ENCODE results near the gene TRIAP1.

GRCh38 chr12:120468325-120468820 lies 22.2 kb upstream of the TRIAP1 start:
- TF ChIP-seq, protein P1, sequence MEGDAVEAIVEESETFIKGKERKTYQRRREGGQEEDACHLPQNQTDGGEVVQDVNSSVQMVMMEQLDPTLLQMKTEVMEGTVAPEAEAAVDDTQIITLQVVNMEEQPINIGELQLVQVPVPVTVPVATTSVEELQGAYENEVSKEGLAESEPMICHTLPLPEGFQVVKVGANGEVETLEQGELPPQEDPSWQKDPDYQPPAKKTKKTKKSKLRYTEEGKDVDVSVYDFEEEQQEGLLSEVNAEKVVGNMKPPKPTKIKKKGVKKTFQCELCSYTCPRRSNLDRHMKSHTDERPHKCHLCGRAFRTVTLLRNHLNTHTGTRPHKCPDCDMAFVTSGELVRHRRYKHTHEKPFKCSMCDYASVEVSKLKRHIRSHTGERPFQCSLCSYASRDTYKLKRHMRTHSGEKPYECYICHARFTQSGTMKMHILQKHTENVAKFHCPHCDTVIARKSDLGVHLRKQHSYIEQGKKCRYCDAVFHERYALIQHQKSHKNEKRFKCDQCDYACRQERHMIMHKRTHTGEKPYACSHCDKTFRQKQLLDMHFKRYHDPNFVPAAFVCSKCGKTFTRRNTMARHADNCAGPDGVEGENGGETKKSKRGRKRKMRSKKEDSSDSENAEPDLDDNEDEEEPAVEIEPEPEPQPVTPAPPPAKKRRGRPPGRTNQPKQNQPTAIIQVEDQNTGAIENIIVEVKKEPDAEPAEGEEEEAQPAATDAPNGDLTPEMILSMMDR (IDR thresholded peaks at IDR 0.05), result no peak
- TF ChIP-seq REST (IDR thresholded peaks at IDR 0.05; ENCODE audit: insufficient read depth in 1 of 2, low read depth in 2 of 2, low read length in 1 of 2), result no peak
- TF ChIP-seq POLR2AphosphoS5 (IDR thresholded peaks at IDR 0.05; ENCODE audit: low read depth, low read length), result no peak
- TF ChIP-seq TCF7L2 (IDR thresholded peaks at IDR 0.05; ENCODE audit: low read depth, low read length), result no peak

Data from Panc1 (cell line).